HepG2 (cell line): ENCODE results near the gene NCKAP5L. TPM values are rescaled to one million over a fixed set of nuclear protein-coding genes. Genes with fewer than 3 reads are reported as not detected.

Experiments
- ATAC-seq: fragments of 200-7000 bp; cut with Tn5 transposase; 3 replicates; pipeline ENCODE4 v1.9.1; 2020; ENCODE audit warnings: mild to moderate bottlenecking, moderate library complexity
- BruUV-seq: library from RNA; stranded (reverse); fragments of 400-500 nt; replicated peaks from 2 replicates; lab custom pipeline; 2021; lab: Mats Ljungman, UMichigan
- CTCF ChIA-PET: fragments of 300-600 bp; formaldehyde crosslinking; extraction: SDS; loops from one replicate; lab custom pipeline; 2021; ENCODE audit warnings: low total read pairs, inconsistent platforms, low intra/inter-chr PET ratio; lab: Yijun Ruan, JAX
- POLR2A ChIA-PET: fragments of 350-600 bp; sonication (Branson Sonifier 250); formaldehyde crosslinking; loops from one replicate; lab custom pipeline; 2020; ENCODE audit warnings: antibody characterized with exemption, inconsistent platforms; lab: Yijun Ruan, JAX
- DNase-seq: peaks from one replicate; pipeline ENCODE4 v3.0.0-alpha.2; 2015; ENCODE audit warnings: low spot score
- FAIRE-seq: peaks from 3 replicates; lab custom pipeline; 2011; peaks lifted over from hg19 to GRCh38; lab: Jason Lieb, UNC
- H2AFZ ChIP-seq: one replicate; pipeline ENCODE4 v1.6.1; 2011; ENCODE audit warnings: low read length, inconsistent platforms
- H3K27ac ChIP-seq: fragments of 300-600 bp; 3 replicates; pipeline ENCODE4 v1.8.0; 2011; ENCODE audit warnings: mixed run types, mild to moderate bottlenecking, mixed read lengths, low read length, inconsistent platforms; ENCODE audit not compliant: insufficient read depth; ENCODE audit errors: extremely low read length
- H3K27me3 ChIP-seq, 2 experiments: fragments of 200-600 bp in 1 of 2; 2 replicates in 1 of 2; 3 replicates in 1 of 2; pipeline versions ENCODE4 v1.6.0 to v1.8.0; 2011; ENCODE audit warnings: low read length in 2 of 2, mild to moderate bottlenecking in 2 of 2, moderate library complexity in 2 of 2, inconsistent platforms in 1 of 2; ENCODE audit not compliant: insufficient read depth in 2 of 2, control insufficient read depth in 1 of 2
- H3K36me3 ChIP-seq, 2 experiments: fragments of 200-600 bp in 1 of 2; replicated peaks in 1 of 2; 2 replicates in 1 of 2; 3 replicates in 1 of 2; pipeline versions ENCODE4 v1.5.1 to v1.8.0; 2011; ENCODE audit warnings: low read length in 2 of 2, inconsistent platforms in 1 of 2; ENCODE audit not compliant: insufficient read depth in 2 of 2, control insufficient read depth in 1 of 2
- H3K4me1 ChIP-seq: 2 replicates; pipeline ENCODE4 v1.5.1; 2012; ENCODE audit warnings: low read length, inconsistent platforms; ENCODE audit not compliant: insufficient read depth
- H3K4me2 ChIP-seq: 2 replicates; pipeline ENCODE4 v1.6.0; 2011; ENCODE audit warnings: low read depth, low read length, inconsistent platforms
- H3K4me3 ChIP-seq, 3 experiments: fragments of 200-600 bp in 1 of 3; sonication (generic), shearing (Covaris generic) in 1 of 3; replicated peaks in 1 of 3; 2 replicates each; pipeline ENCODE4 v1.5.1; 2011 to 2016; ENCODE audit warnings: low read length in 3 of 3, inconsistent platforms in 2 of 3, low read depth in 2 of 3, mild to moderate bottlenecking in 2 of 3, control low read depth in 1 of 3, mixed read lengths in 1 of 3; ENCODE audit not compliant: insufficient read depth in 1 of 3
- H3K79me2 ChIP-seq: one replicate; pipeline ENCODE4 v1.6.1; 2011; ENCODE audit warnings: low read length, inconsistent platforms; ENCODE audit not compliant: insufficient read depth
- H3K9ac ChIP-seq: 2 replicates; pipeline ENCODE4 v1.6.0; 2011; ENCODE audit warnings: mild to moderate bottlenecking, low read depth, low read length, inconsistent platforms; ENCODE audit not compliant: insufficient read depth
- H3K9me3 ChIP-seq: 2 replicates; pipeline ENCODE4 v1.5.1; 2012; ENCODE audit warnings: mild to moderate bottlenecking, low read length
- H4K20me1 ChIP-seq: 2 replicates; pipeline ENCODE4 v1.6.0; 2011; ENCODE audit warnings: inconsistent platforms, mild to moderate bottlenecking, low read length, moderate library complexity; ENCODE audit not compliant: insufficient read depth
- EEA1 ChIP-seq: sonication (generic); formaldehyde crosslinking; IDR thresholded peaks from 2 replicates; pipeline ENCODE4 v1.5.1; 2020; ENCODE audit warnings: mild to moderate bottlenecking, missing genetic modification reagents, borderline replicate concordance
- HDAC1 ChIP-seq: sonication (generic); formaldehyde crosslinking; IDR thresholded peaks from 2 replicates; pipeline ENCODE4 v1.5.1; 2020; ENCODE audit warnings: mild to moderate bottlenecking, missing genetic modification reagents
- HNF1B ChIP-seq: sonication (generic); formaldehyde crosslinking; IDR thresholded peaks from 2 replicates; pipeline ENCODE4 v1.5.1; 2020; ENCODE audit warnings: mild to moderate bottlenecking, moderate library complexity, missing genetic modification reagents
- SRSF4 ChIP-seq: fragments of 200-400 bp; formaldehyde crosslinking; IDR thresholded peaks from one replicate; pipeline ENCODE4 v1.6.1; 2018; ENCODE audit warnings: mild to moderate bottlenecking, low read depth, low read length, moderate library complexity; ENCODE audit not compliant: poor library complexity, severe bottlenecking
- ZBTB14 ChIP-seq: sonication (generic); formaldehyde crosslinking; IDR thresholded peaks from 2 replicates; pipeline ENCODE4 v1.4.0; 2020; ENCODE audit warnings: missing genetic modification reagents
- ZNF33A ChIP-seq: sonication (generic); formaldehyde crosslinking; IDR thresholded peaks from 2 replicates; pipeline ENCODE4 v1.5.1; 2020; ENCODE audit warnings: missing genetic modification reagents, mild to moderate bottlenecking, moderate library complexity, borderline replicate concordance
- ZNF709 ChIP-seq: sonication (generic); formaldehyde crosslinking; IDR thresholded peaks from 2 replicates; pipeline ENCODE4 v1.5.0; 2020; ENCODE audit warnings: mild to moderate bottlenecking, missing genetic modification reagents
- ZNF790 ChIP-seq: sonication (generic); formaldehyde crosslinking; IDR thresholded peaks from 2 replicates; pipeline ENCODE4 v1.8.0; 2022; ENCODE audit warnings: missing genetic modification reagents, mild to moderate bottlenecking, borderline replicate concordance
- ZSCAN20 ChIP-seq: sonication (generic); formaldehyde crosslinking; IDR thresholded peaks from 2 replicates; pipeline ENCODE4 v1.4.0; 2020; ENCODE audit warnings: missing genetic modification reagents, mild to moderate bottlenecking, borderline replicate concordance
- WGBS: methylation state at CpG from one replicate; pipeline ENCODE4 v1.1.6; 2017; ENCODE audit warnings: low lambda C conversion rate; 5-methylcytosine and 5-hydroxymethylcytosine counted together
- in situ Hi-C: cut with HindIII; loops from 2 replicates; pipeline ENCODE4 v1.10.0; 2017; ENCODE audit warnings: low pct_unique_long_range_greater_than_20kb; ENCODE audit not compliant: extremely low pct_ligation_motif_present
- intact Hi-C: fragments of 100-400 bp; cut with micrococcal nuclease; formaldehyde crosslinking; loops from one replicate; pipeline ENCODE4 v1.10.0; 2022; ENCODE audit not compliant: unreplicated experiment
- polyA plus RNA-seq, 8 experiments: library from polyadenylated mRNA; depleted of rRNA in 3 of 8; stranded (reverse) in 7 of 8; unstranded in 1 of 8; fragments of >200 nt; fragmentation: Illumina TruSeq in 4 of 8; extraction: Trizol in 4 of 8; gene quantifications; 2 replicates each; pipeline versions ENCODE4 v1.2.1 to v1.2.3, GENCODE V29; 2011 to 2016; ENCODE audit warnings: low read depth in 4 of 8, missing spikeins in 1 of 8, mixed read lengths in 1 of 8; ENCODE audit not compliant: insufficient read depth in 1 of 8
- total RNA-seq, 5 experiments: library from RNA; depleted of rRNA; stranded (reverse); fragments of >200 nt; fragmentation: Illumina TruSeq; extraction: Trizol; gene quantifications; 2 replicates each; pipeline ENCODE4 v1.2.3, GENCODE V29; 2016; ENCODE audit warnings: low read depth in 1 of 5

NCKAP5L gene
- total and polyA plus RNA-seq, 2 of the 13 experiments (the other 11 are each of a cell fraction or from before 2014, with no cell fraction given) = 4.1 to 9.0 TPM

- Histone ChIP-seq H3K27ac (peak overlapping the region; percentile 84), H3K36me3 (peaks cover 0 to 4% of the 10 kb centered on the region in 2 experiments; a peak in 1 of 5 replicates)
- CTCF ChIA-PET = no interaction called here
- in situ Hi-C loops = loop anchor here (5.0 kb wide), 1 partner anchor 35 kb away; no protein-coding TSS in a partner anchor
- no peak for FAIRE-seq
- TF ChIP-seq HDAC1 (CRISPR knock-in tag) = 0 out of 2 replicates have a peak, but pooled peaks have one; percentile 7
- TF ChIP-seq HNF1B (CRISPR knock-in tag) = no peak
- no peak for TF ChIP-seq ZBTB14 (CRISPR knock-in tag)
- TF ChIP-seq SRSF4 = no peak
- peak; percentile 48; the same call in 1 of the 2 replicates for TF ChIP-seq ZNF709
- no peak for TF ChIP-seq ZSCAN20 (CRISPR knock-in tag)
- 0 out of 2 replicates have a peak, but pooled peaks have one; percentile 42 for TF ChIP-seq ZNF790 (CRISPR knock-in tag)
- 0 out of 2 replicates have a peak, but pooled peaks have one; percentile 6 for TF ChIP-seq ZNF33A (CRISPR knock-in tag)
- 0 out of 2 replicates have a peak, but pooled peaks have one; percentile 26 for TF ChIP-seq EEA1 (CRISPR knock-in tag)
- TF ChIP-seq, all 625 proteins: peak for 5
- Histone ChIP-seq H3K4me1 (peaks cover 70% of the 10 kb centered on the region), H3K9ac (peak overlapping the region; percentile 83), H3K27me3 (no peaks in the 10 kb centered on the region; a peak in 1 of 5 replicates), H3K4me2 (peak overlapping the region; percentile 83), H3K9me3 (no peaks in the 10 kb centered on the region), H4K20me1 (peaks cover 11% of the 10 kb centered on the region), H3K4me3 (peak overlapping the region; percentile 66 to 94 (median 90)), H3K79me2 (peaks cover 23% of the 10 kb centered on the region), H2AFZ (no peak overlapping the region)
- no TSS peak for BruUV-seq
- ATAC-seq (no peak), DNase-seq (no peak)
- 69% methylated on average over 4 of the region's 6 CpGs for whole genome bisulfite sequencing
- POLR2A ChIA-PET = interaction anchor here (0.7 to 3.8 kb wide), 7 partner anchors 11 to 696 kb away, joined by 3 to 39 read pairs (median 6); partner anchors contain the start of genes BCDIN3D, PRPF40B, TMBIM6 and TUBA1B
- intact Hi-C loops = no loop called here
These were observed 1.2 kb downstream of the NCKAP5L start for GRCh38 chr12:49827051-49827400.
